Skeletal muscle satellite cell (primary cell): ENCODE data around the gene SYNPO2.

Experiments used
- H3K27me3 ChIP-seq: 2 replicates; pipeline ENCODE4 v1.7.0; 2013; ENCODE audit warnings: low read length; ENCODE audit not compliant: control insufficient read depth, insufficient read depth
- H3K36me3 ChIP-seq: 2 replicates; pipeline ENCODE4 v1.7.0; 2013; ENCODE audit warnings: mild to moderate bottlenecking, control low read depth, low read length; ENCODE audit not compliant: insufficient read depth
- H3K4me1 ChIP-seq: 2 replicates; pipeline ENCODE4 v1.7.0; 2013; ENCODE audit warnings: low read length; ENCODE audit not compliant: control insufficient read depth, insufficient read depth
- H3K4me2 ChIP-seq: 2 replicates; pipeline ENCODE4 v1.7.0; 2013; ENCODE audit warnings: mild to moderate bottlenecking, low read length
- H3K4me3 ChIP-seq: 2 replicates; pipeline ENCODE4 v1.7.0; 2013; ENCODE audit warnings: low read length
- H3K9ac ChIP-seq: 2 replicates; pipeline ENCODE4 v1.7.0; 2013; ENCODE audit warnings: mild to moderate bottlenecking, low read depth, low read length, moderate library complexity
- H3K9me3 ChIP-seq: replicated peaks from 2 replicates; pipeline ENCODE4 v1.7.0; 2013; ENCODE audit warnings: mild to moderate bottlenecking, control low read depth, low read length

SYNPO2 gene

GRCh38 chr4:119028296-119028695, 139.6 kb downstream of the SYNPO2 start:
- H3K27me3 ChIP-seq, result no peaks in the 10 kb centered on the region
- peaks cover 24% of the 10 kb centered on the region for H3K4me1 ChIP-seq
- no peaks in the 10 kb centered on the region for H3K9me3 ChIP-seq
- peak overlapping the region; percentile 82 for H3K4me2 ChIP-seq
- peaks cover 27% of the 10 kb centered on the region for H3K36me3 ChIP-seq
- peak overlapping the region; percentile 72 for H3K4me3 ChIP-seq
- peak overlapping the region; percentile 81 for H3K9ac ChIP-seq

GRCh38 chr4:119029847-119030535, 141.3 kb downstream of the SYNPO2 start:
- no peak overlapping the region for H3K4me3 ChIP-seq
- H3K27me3 ChIP-seq, result no peaks in the 10 kb centered on the region
- no peak overlapping the region for H3K4me2 ChIP-seq
- peaks cover 27% of the 10 kb centered on the region for H3K36me3 ChIP-seq
- no peak overlapping the region for H3K9ac ChIP-seq
- peaks cover 35% of the 10 kb centered on the region for H3K4me1 ChIP-seq
- no peaks in the 10 kb centered on the region for H3K9me3 ChIP-seq

GRCh38 chr4:119030536-119030890, 141.9 kb downstream of the SYNPO2 start:
- H3K36me3 ChIP-seq, result peaks cover 27% of the 10 kb centered on the region
- no peaks in the 10 kb centered on the region for H3K27me3 ChIP-seq
- no peak overlapping the region for H3K4me2 ChIP-seq
- peaks cover 34% of the 10 kb centered on the region for H3K4me1 ChIP-seq
- no peaks in the 10 kb centered on the region for H3K9me3 ChIP-seq
- H3K4me3 ChIP-seq, result no peak overlapping the region
- H3K9ac ChIP-seq, result no peak overlapping the region

- no peaks in the 10 kb centered on the region for H3K27me3 ChIP-seq
- peaks cover 35% of the 10 kb centered on the region for H3K4me1 ChIP-seq
- no peak overlapping the region for H3K4me3 ChIP-seq
- no peak overlapping the region for H3K4me2 ChIP-seq
- H3K9me3 ChIP-seq, result no peaks in the 10 kb centered on the region
- no peak overlapping the region for H3K9ac ChIP-seq
- peaks cover 27% of the 10 kb centered on the region for H3K36me3 ChIP-seq
Observed at GRCh38 chr4:119031218-119031617, 142.6 kb downstream of the SYNPO2 start.

GRCh38 chr4:119032921-119033685, 144.4 kb downstream of the SYNPO2 start:
- no peak overlapping the region for H3K9ac ChIP-seq

GRCh38 chr4:119034276-119035008, 145.8 kb downstream of the SYNPO2 start:
- no peak overlapping the region for H3K4me2 ChIP-seq
- peaks cover 45% of the 10 kb centered on the region for H3K4me1 ChIP-seq

More at GRCh38 chr4:119032921-119033685, 144.4 kb downstream of the SYNPO2 start:
- H3K27me3 ChIP-seq, result no peaks in the 10 kb centered on the region
- peaks cover 33% of the 10 kb centered on the region for H3K4me1 ChIP-seq
- H3K36me3 ChIP-seq, result peaks cover 27% of the 10 kb centered on the region
- no peak overlapping the region for H3K4me3 ChIP-seq
- H3K4me2 ChIP-seq, result no peak overlapping the region
- H3K9me3 ChIP-seq, result no peaks in the 10 kb centered on the region

GRCh38 chr4:119035951-119036737, 147.5 kb downstream of the SYNPO2 start:
- H3K4me3 ChIP-seq, result peak overlapping the region; percentile 51
- peaks cover 12% of the 10 kb centered on the region for H3K36me3 ChIP-seq
- H3K4me1 ChIP-seq, result peaks cover 62% of the 10 kb centered on the region
- H3K27me3 ChIP-seq, result no peaks in the 10 kb centered on the region
- H3K4me2 ChIP-seq, result peak overlapping the region; percentile 62
- peak overlapping the region; percentile 55 for H3K9ac ChIP-seq
- no peaks in the 10 kb centered on the region for H3K9me3 ChIP-seq

More at GRCh38 chr4:119034276-119035008, 145.8 kb downstream of the SYNPO2 start:
- Histone ChIP-seq H3K4me3 (no peak overlapping the region), H3K9me3 (no peaks in the 10 kb centered on the region), H3K9ac (no peak overlapping the region), H3K36me3 (peaks cover 27% of the 10 kb centered on the region), H3K27me3 (no peaks in the 10 kb centered on the region)

GRCh38 chr4:119037709-119038108, 149.1 kb downstream of the SYNPO2 start:
- Histone ChIP-seq H3K9ac (no peak overlapping the region), H3K27me3 (no peaks in the 10 kb centered on the region), H3K4me3 (no peak overlapping the region), H3K36me3 (no peaks in the 10 kb centered on the region), H3K4me1 (peaks cover 73% of the 10 kb centered on the region), H3K9me3 (no peaks in the 10 kb centered on the region), H3K4me2 (no peak overlapping the region)

- peak overlapping the region; percentile 21 for H3K4me2 ChIP-seq
- H3K27me3 ChIP-seq, result no peaks in the 10 kb centered on the region
- no peaks in the 10 kb centered on the region for H3K36me3 ChIP-seq
- H3K4me3 ChIP-seq, result no peak overlapping the region
- no peak overlapping the region for H3K9ac ChIP-seq
- H3K9me3 ChIP-seq, result no peaks in the 10 kb centered on the region
- H3K4me1 ChIP-seq, result peaks cover 73% of the 10 kb centered on the region
Observed at GRCh38 chr4:119038116-119038841, 149.6 kb downstream of the SYNPO2 start.

GRCh38 chr4:119039160-119039559, 150.5 kb downstream of the SYNPO2 start:
- Histone ChIP-seq H3K4me1 (peaks cover 68% of the 10 kb centered on the region), H3K9me3 (no peaks in the 10 kb centered on the region)

More at GRCh38 chr4:119039160-119039559, 150.5 kb downstream of the SYNPO2 start:
- Histone ChIP-seq H3K9ac (no peak overlapping the region), H3K4me3 (no peak overlapping the region), H3K27me3 (no peaks in the 10 kb centered on the region), H3K36me3 (no peaks in the 10 kb centered on the region), H3K4me2 (no peak overlapping the region)
